Activated naive CD4-positive, alpha-beta T cell treated with anti-CD3 and anti-CD28 coated beads, Interleukin-2, amount 50 U/mL, for 24 hours (primary cell): ENCODE measurements around the gene CTNND2.

Experiments used
- H3K27ac Mint-ChIP-seq: one replicate; pipeline ENCODE4 v1.8.0; 2021; ENCODE audit warnings: mild to moderate bottlenecking, mixed read lengths
- H3K27me3 Mint-ChIP-seq: one replicate; pipeline ENCODE4 v1.8.0; 2021; ENCODE audit warnings: mixed read lengths
- H3K36me3 Mint-ChIP-seq: one replicate; pipeline ENCODE4 v1.8.0; 2021; ENCODE audit warnings: mixed read lengths
- H3K4me1 Mint-ChIP-seq: one replicate; pipeline ENCODE4 v1.8.0; 2021; ENCODE audit warnings: mixed read lengths
- H3K4me3 Mint-ChIP-seq: one replicate; pipeline ENCODE4 v1.8.0; 2021; ENCODE audit warnings: mild to moderate bottlenecking, mixed read lengths
- H3K9me3 Mint-ChIP-seq: one replicate; pipeline ENCODE4 v1.8.0; 2021; ENCODE audit warnings: mixed read lengths

CTNND2 gene

DNA sequence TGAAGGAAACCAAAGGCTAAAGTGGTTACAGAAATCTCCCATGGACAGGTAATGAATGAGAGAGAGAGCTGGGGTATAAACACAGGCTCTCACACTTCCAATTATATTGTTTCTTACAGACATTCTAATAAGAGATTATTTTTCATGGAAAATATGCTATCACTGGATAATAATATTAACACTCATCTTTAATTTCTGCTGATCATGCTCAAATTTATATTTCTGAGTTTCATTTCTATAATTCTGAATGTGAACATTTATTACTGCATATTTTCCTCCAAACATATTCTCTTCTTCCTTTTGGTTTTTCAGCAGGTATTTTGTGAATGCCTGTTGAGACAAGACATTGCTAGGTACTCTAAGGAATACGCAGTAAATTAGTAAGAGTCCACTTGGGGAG lies 733.0 kb downstream of the CTNND2 start:
- Mint-ChIP-seq H3K27me3 (peaks cover 8% of the 10 kb centered on the region), H3K27ac (no peak overlapping the region), H3K4me3 (no peak overlapping the region), H3K36me3 (no peaks in the 10 kb centered on the region), H3K9me3 (no peaks in the 10 kb centered on the region), H3K4me1 (peaks cover 3% of the 10 kb centered on the region)

DNA sequence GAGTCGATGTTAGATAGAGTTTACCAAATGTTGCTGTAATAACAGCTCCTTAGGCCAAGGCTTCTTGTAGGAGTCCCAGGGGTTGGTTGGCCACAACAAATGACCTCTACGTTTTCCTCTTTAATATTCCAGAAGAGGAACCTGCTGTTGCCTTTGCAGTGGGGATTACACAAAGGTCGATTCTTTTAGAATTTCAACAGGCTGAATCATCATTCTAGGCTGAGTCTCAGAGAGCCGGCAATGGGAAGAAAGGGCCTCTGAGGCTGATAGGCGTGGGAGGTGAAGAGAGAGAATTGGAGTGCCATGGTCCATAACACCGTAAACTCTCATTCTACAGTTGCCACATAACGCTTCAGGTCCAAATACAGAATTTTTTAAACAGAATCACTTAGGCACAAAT lies 737.3 kb downstream of the CTNND2 start:
- H3K4me3 Mint-ChIP-seq, result no peak overlapping the region
- no peaks in the 10 kb centered on the region for H3K9me3 Mint-ChIP-seq

DNA sequence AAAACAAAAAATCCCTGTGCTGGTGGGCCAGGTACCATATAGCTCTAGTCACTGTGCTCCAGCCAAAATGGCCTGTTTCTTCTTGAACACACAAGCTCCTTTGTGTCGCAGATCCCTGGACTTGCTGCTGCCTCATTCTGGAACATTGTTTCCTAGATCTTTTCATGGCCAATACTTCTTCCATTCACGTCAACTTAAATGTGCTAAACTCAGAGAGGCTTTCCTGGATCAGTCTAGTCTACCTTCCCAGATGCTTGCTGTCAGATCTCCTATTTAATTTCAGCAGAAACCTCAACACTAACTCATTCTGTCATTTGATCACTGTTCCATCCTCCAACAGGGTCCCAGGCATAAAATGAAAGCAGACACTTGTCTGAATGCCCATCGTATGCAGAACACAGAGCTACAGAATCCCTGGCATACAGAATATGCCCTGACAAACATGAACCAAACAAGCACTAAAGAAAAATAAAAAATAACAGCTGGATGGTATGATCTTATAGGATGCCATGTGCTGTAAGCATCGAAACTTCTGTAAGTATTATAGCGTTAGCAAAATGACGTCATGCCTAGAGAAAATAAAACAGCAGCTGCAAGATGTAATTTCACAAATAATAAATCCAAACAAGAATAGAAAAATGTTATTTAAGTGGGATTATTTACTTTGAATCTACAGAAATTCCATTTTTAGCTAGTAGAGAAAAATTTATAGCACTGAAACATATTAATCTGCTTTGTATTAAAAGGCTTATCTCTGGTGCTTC lies 739.5 kb downstream of the CTNND2 start:
- Mint-ChIP-seq H3K9me3 (no peaks in the 10 kb centered on the region), H3K27me3 (peaks cover 7% of the 10 kb centered on the region), H3K4me3 (no peak overlapping the region), H3K27ac (no peak overlapping the region), H3K36me3 (no peaks in the 10 kb centered on the region), H3K4me1 (no peaks in the 10 kb centered on the region)

More for the DNA sequence above, 737.3 kb downstream of the CTNND2 start:
- H3K4me1 Mint-ChIP-seq, result no peaks in the 10 kb centered on the region
- peaks cover 8% of the 10 kb centered on the region for H3K27me3 Mint-ChIP-seq
- H3K36me3 Mint-ChIP-seq, result no peaks in the 10 kb centered on the region
- no peak overlapping the region for H3K27ac Mint-ChIP-seq

DNA sequence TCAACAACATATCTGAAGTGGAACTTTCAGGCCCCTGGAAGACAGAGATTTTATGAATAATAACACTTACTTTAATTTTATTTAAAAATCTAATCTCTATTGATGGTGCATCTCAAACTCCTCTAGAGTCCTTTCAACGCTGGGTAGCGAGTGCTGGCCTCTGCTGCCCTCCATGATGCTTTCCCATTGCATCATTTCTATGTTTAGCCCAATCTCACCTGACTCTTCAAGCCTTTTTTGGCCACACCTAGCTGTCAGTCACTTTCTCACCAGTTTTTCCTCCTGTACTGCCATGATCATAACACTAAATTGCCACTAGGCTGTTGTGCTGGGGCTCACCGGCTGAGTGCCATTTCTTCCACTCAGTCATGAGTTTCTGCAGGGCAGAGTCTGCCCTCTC lies 747.1 kb downstream of the CTNND2 start:
- H3K27me3 Mint-ChIP-seq, result peaks cover 3% of the 10 kb centered on the region
- H3K4me1 Mint-ChIP-seq, result no peaks in the 10 kb centered on the region
- no peaks in the 10 kb centered on the region for H3K36me3 Mint-ChIP-seq
- H3K9me3 Mint-ChIP-seq, result no peaks in the 10 kb centered on the region
- H3K27ac Mint-ChIP-seq, result no peak overlapping the region
- H3K4me3 Mint-ChIP-seq, result no peak overlapping the region

DNA sequence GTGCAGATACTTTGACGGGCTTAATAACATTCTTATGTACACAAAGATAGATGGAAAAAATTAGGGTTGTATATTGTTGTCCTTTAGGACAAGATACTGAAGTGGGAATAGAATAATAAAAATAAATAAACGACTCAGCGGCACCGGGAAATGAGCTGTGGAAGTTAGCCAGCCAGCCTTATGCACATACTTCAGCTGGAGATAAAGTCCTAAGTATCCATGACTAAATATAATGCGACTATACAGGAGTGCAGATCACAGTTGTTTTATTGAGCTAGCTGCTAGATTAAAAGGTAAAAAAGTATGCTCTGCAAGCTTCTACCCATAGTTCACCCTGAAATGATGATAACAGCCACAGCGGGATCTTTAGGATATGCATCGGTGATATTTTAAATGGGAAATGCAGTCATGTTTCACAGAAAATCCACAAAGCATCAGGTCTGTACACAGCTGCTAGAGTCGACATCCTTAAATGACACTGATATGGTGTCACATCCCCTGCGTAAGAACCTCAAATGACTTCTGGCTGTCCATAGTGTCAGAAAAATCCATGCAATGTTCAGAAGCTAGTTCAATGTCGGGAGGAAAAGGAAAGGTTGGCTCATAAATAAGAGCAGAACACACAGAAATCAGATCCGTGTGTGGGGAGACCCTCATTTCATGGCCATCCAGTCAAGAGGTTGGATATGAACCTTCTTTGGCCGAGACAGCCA lies 750.4 kb downstream of the CTNND2 start:
- Mint-ChIP-seq H3K4me3 (no peak overlapping the region), H3K27me3 (peaks cover 2% of the 10 kb centered on the region), H3K36me3 (no peaks in the 10 kb centered on the region), H3K9me3 (no peaks in the 10 kb centered on the region), H3K27ac (no peak overlapping the region), H3K4me1 (no peaks in the 10 kb centered on the region)

DNA sequence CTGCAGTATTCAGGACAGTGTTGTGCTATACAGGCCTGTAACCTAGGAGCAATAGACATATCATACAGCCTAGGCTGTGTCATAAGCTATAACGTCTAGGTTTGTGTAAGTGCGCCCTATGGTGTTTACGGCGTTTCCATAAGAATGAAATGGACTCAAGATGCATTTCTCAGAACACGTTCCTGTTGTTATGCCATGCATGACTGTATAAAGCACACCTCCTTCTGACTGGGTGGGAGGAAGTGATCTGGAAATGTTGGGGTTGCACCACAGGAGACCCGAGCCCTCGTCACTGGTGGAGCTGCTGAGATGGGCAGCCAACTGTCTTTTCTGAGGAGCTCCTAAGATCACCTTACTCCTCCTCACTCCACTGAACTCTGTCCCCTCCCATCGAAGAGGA lies 751.9 kb downstream of the CTNND2 start:
- Mint-ChIP-seq H3K9me3 (no peaks in the 10 kb centered on the region), H3K27me3 (no peaks in the 10 kb centered on the region), H3K36me3 (no peaks in the 10 kb centered on the region), H3K4me3 (no peak overlapping the region), H3K4me1 (no peaks in the 10 kb centered on the region), H3K27ac (no peak overlapping the region)

DNA sequence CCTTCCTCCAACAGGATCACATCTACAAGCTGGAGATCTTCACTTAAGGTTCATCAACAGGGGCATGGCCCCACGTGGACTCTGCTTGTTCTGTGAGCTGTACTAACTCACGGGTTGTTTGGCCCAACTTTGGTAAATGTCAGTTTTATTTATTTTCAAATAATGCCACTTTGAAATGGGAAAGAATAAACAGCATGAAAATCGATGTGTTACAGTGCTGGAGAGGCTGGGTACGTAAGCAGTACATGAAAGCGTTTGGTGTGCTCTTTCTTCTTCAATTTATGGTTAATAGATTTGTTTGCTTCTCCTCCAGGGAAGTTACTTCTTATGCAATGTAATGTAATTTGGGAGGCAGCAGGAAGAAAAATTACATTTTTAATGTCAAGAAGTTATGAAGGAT lies 753.3 kb downstream of the CTNND2 start:
- no peaks in the 10 kb centered on the region for H3K9me3 Mint-ChIP-seq
- H3K4me1 Mint-ChIP-seq, result no peaks in the 10 kb centered on the region
- H3K4me3 Mint-ChIP-seq, result no peak overlapping the region
- no peaks in the 10 kb centered on the region for H3K36me3 Mint-ChIP-seq
- H3K27ac Mint-ChIP-seq, result no peak overlapping the region
- no peaks in the 10 kb centered on the region for H3K27me3 Mint-ChIP-seq

DNA sequence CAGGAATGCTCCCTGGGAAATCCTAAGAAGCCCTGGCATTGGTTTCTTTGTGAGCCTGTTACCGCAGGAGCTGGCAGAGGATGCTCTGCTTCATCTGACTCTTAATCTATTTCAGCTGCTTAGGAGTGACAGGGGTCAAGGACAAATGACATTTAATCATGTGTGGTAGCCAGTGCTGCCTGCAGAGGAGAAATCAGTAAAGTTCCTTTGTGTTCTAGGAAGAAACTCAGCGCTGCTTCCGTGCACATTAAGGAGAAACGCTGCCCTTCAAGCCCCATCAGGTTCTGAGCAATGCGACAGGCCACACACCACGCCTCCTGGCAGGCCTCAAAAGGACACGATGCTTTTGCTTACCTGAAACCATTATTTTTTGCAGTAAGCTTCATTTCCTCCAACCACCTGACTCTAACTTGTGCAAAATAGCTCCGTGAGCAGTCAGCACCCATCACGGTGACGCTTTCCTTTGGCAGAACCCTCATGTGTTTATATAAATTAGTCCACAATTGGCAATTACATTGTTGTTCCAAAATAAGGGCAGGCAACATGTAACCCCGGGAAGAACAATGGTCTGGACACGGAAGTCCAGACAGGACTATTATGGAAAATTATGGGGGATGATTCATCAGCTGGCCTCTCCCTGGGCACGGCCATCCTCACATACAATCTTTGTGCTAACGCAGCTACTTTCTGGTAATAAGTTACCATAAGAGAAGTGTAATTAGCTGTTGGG lies 755.3 kb downstream of the CTNND2 start:
- Mint-ChIP-seq H3K4me3 (no peak overlapping the region), H3K9me3 (no peaks in the 10 kb centered on the region), H3K36me3 (no peaks in the 10 kb centered on the region), H3K27ac (no peak overlapping the region), H3K4me1 (no peaks in the 10 kb centered on the region), H3K27me3 (no peaks in the 10 kb centered on the region)

DNA sequence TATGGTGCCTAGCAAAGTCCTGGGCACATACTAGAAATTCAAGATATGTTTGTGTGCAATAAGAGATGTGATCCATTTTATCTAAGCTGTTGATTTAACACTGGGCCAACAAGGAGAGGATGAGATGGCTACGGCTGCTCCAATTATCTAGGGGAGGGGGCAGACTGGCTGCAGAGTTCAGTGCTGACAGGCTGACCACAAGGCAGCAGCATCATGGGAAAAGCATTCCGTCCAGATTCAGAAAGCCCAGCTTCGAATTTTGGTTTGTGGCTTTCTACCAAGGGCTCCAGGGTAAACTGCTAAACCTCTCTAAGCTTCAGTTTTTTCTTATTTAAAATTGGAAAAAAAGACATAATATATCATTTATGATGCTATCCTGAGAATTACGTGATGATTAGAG lies 758.1 kb downstream of the CTNND2 start:
- H3K9me3 Mint-ChIP-seq, result no peaks in the 10 kb centered on the region

DNA sequence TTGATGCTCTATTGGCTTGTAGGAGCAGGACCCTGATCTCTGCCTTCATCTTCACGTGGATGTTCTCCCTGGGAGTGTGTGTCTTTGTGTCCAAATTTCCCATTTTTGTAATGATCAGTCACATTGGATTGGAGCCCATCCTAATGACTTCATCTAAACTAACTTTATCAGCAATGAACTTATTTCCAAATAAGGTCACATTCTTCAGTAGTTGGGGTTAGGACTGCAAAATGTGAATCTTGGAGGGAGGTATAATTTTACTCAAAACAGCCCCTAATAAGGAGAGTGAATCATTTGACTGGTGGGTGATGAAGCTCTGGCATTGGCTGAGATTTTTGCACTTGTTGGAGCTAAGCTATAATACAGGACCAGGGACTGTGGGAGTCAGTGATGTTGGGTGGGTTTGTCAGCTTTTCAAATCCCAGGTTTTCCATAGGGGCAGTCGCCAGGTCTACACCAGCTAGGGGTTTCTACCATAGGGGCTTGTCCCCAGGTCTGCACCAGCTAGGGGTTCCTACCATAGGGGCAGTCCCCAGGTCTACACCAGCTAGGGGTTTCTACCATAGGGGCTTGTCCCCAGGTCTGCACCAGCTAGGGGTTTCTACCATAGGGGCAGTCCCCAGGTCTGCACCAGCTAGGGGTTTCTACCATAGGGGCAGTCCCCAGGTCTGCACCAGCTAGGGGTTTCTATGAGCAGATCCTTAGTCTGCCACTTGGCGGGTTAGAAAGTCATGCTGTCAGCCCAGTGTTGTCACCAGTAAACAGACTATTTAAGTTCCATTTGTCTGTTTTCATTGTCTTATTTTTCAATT lies 760.6 kb downstream of the CTNND2 start:
- no peak overlapping the region for H3K4me3 Mint-ChIP-seq
- no peak overlapping the region for H3K27ac Mint-ChIP-seq
- H3K36me3 Mint-ChIP-seq, result no peaks in the 10 kb centered on the region
- no peaks in the 10 kb centered on the region for H3K9me3 Mint-ChIP-seq
- H3K27me3 Mint-ChIP-seq, result no peaks in the 10 kb centered on the region
- H3K4me1 Mint-ChIP-seq, result no peaks in the 10 kb centered on the region

More for the DNA sequence above, 758.1 kb downstream of the CTNND2 start:
- Mint-ChIP-seq H3K4me1 (no peaks in the 10 kb centered on the region), H3K4me3 (no peak overlapping the region), H3K27me3 (no peaks in the 10 kb centered on the region), H3K27ac (no peak overlapping the region), H3K36me3 (no peaks in the 10 kb centered on the region)

DNA sequence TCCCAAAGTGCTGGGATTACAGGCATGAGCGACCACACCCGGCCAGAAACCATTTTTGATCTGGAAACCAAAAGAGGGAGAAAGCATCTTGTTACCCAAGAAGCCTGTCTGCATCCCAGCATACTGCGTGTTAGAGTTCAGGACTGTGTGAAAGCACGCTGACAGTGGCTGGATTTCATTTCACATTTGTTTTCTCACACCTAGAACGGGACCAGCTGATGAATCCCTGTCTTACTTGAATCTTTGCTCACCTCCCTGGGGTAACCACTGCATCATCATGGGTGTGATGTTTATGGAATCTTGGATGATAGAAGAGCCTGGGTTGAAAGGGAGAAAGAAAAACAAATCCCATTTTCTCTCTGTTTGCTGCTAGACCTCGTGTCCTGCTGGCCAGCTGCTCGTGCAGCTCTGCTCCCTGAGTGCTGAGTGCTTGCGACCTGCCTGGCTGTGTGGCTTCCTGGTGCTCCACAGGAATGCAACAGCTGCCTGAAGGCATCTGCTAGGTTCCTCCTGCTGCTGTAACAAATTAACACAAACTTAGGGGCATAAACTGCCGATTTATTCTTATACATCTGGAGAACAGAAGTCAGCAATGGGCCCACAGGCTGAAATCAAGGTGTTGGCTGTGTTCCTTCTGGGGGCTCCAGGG lies 764.9 kb downstream of the CTNND2 start:
- no peaks in the 10 kb centered on the region for H3K36me3 Mint-ChIP-seq
- no peak overlapping the region for H3K27ac Mint-ChIP-seq
- no peaks in the 10 kb centered on the region for H3K9me3 Mint-ChIP-seq
- no peaks in the 10 kb centered on the region for H3K4me1 Mint-ChIP-seq
- H3K27me3 Mint-ChIP-seq, result no peaks in the 10 kb centered on the region
- no peak overlapping the region for H3K4me3 Mint-ChIP-seq

DNA sequence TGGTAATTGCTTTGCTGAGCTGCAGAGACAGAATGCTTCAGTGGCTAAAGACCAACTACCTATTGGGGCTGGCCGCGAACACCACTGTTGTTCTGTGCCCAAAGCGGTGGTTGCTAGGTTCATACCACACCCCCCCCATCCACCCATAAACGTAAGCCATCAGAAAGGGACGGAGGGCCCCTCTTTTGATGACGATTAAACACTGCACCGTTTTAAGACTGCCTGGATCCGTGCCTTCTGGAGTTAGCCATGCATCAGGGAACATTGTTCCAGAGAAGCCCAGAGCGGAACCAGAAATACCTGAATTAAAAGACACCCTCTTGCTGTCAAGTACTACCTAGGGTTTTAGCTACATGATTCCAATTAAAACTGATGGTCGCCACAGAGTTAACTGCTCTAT lies 774.1 kb downstream of the CTNND2 start:
- peaks cover 2% of the 10 kb centered on the region for H3K27me3 Mint-ChIP-seq
- no peaks in the 10 kb centered on the region for H3K4me1 Mint-ChIP-seq
- no peak overlapping the region for H3K27ac Mint-ChIP-seq
- no peaks in the 10 kb centered on the region for H3K36me3 Mint-ChIP-seq
- no peaks in the 10 kb centered on the region for H3K9me3 Mint-ChIP-seq
- H3K4me3 Mint-ChIP-seq, result no peak overlapping the region

DNA sequence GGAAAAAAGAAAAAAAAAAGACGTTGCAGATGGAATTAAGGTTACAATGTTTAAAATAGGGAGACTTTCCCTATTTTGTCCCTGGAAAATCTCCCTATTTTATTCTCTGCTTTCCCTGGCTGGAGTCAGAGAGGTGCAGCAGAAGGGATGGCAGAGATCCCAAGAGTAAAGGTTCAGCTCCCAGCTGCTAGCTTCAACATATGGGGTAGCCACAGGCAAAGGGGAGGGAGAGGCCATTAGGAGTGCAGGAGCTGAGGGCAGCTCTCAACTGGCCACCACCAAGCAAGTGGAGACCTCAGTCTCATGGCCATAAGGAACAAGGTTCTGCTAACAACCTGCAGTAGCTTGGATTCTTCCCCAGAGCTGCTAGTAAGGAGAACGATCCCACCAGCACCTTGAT lies 776.2 kb downstream of the CTNND2 start:
- H3K4me3 Mint-ChIP-seq, result no peak overlapping the region
- H3K9me3 Mint-ChIP-seq, result no peaks in the 10 kb centered on the region
- no peaks in the 10 kb centered on the region for H3K36me3 Mint-ChIP-seq
- no peaks in the 10 kb centered on the region for H3K4me1 Mint-ChIP-seq
- no peak overlapping the region for H3K27ac Mint-ChIP-seq
- no peaks in the 10 kb centered on the region for H3K27me3 Mint-ChIP-seq

DNA sequence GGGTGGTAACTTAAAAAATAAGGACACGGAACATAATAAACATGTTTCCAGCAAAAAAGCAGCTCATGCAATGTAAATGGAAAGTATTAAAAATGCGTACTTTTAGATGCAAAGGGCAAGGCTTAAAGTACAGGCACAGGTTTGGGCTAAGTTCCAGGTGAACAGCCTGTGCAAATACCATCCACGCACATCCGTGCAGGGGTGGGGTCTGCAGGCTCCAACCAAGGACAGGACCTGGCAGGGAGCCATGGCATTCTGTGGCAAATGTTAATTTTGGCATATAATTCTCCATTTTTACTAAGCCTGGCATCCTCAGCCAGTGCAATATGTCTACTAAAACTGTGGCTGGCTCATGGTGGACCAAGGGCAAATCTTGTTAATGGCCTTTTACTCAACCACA lies 777.4 kb downstream of the CTNND2 start:
- Mint-ChIP-seq H3K4me1 (no peaks in the 10 kb centered on the region), H3K9me3 (no peaks in the 10 kb centered on the region), H3K27ac (no peak overlapping the region), H3K27me3 (no peaks in the 10 kb centered on the region), H3K36me3 (no peaks in the 10 kb centered on the region), H3K4me3 (no peak overlapping the region)

DNA sequence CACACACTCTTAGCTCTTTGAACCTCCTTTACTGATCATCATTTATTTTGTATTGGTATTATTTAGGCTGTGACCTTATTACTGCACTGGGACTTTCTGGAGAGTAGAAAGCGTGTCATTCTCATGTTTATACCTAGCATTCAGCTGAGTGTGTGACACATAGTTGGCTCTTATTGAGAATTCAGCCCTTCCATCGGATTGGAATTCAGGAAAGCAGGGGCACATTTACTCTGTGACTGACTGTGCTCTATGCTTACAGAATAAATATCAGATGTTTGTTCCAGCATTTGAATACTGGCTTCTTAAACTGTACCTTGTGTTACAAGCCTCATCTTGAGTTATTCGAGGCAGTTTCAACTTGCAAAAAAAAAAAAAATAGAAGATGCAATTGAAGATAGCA lies 782.4 kb downstream of the CTNND2 start:
- no peak overlapping the region for H3K4me3 Mint-ChIP-seq
- H3K36me3 Mint-ChIP-seq, result no peaks in the 10 kb centered on the region
- H3K27me3 Mint-ChIP-seq, result peaks cover 3% of the 10 kb centered on the region
- H3K9me3 Mint-ChIP-seq, result no peaks in the 10 kb centered on the region
- H3K4me1 Mint-ChIP-seq, result no peaks in the 10 kb centered on the region
- no peak overlapping the region for H3K27ac Mint-ChIP-seq
